NAMALWA (cell line): ENCODE measurements around the gene LRIT3.

Experiments
- DNase-seq: peaks from one replicate; pipeline ENCODE4 v3.0.0-alpha.2; 2015; ENCODE audit warnings: low spot score

The LRIT3 gene, protein sequence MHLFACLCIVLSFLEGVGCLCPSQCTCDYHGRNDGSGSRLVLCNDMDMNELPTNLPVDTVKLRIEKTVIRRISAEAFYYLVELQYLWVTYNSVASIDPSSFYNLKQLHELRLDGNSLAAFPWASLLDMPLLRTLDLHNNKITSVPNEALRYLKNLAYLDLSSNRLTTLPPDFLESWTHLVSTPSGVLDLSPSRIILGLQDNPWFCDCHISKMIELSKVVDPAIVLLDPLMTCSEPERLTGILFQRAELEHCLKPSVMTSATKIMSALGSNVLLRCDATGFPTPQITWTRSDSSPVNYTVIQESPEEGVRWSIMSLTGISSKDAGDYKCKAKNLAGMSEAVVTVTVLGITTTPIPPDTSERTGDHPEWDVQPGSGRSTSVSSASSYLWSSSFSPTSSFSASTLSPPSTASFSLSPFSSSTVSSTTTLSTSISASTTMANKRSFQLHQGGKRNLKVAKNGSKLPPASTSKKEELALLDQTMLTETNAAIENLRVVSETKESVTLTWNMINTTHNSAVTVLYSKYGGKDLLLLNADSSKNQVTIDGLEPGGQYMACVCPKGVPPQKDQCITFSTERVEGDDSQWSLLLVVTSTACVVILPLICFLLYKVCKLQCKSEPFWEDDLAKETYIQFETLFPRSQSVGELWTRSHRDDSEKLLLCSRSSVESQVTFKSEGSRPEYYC

DNA sequence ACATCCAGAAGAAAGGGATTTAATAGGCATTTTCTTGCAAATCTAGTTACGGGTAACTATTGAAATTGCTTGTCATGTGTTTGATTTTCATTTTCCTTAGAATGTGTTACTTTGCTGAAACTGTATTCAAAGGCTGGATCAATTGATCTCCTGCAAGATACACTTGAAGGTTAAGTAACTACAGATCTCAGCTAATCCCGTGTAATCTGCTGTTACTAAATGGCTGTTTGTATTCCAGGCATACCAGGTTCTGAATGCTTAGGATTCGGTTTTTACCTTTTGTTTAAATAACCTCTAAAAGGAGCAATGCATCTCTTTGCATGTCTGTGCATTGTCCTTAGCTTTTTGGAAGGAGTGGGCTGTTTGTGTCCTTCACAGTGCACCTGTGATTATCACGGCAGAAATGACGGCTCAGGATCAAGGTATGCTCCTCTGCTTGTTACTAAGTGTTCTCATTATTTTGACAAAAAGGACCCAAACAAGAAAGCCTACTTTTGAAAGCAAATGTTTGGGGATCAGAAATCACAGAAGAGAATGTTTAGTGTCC is at the start of gene LRIT3:
TSS of gene LRIT3 (plus strand) at position 212 of the 547 bp plus-strand sequence. CDS start at position 307, 95 bp downstream.
- no peak for DNase-seq

DNA sequence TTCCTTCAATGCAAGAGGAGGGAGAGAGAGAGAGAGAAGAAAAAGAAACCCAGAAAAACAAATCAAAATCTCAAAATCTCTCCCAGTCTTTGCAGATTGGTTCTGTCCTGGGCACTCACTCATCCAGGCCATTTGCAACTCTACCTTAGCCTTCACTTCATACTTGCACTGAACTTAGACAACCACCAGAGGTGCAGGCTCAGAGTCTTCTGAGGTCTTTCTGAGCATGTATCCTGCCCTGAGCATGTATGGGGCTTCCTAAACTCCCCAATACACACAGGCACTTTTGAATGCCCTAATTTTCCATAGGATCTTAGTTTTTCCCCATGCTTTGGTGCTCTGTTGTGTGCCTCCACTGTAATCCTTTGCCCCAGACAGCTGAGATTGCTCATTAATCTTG is 49.0 kb upstream of the LRIT3 start:
- DNase-seq: peak; percentile 26

DNA sequence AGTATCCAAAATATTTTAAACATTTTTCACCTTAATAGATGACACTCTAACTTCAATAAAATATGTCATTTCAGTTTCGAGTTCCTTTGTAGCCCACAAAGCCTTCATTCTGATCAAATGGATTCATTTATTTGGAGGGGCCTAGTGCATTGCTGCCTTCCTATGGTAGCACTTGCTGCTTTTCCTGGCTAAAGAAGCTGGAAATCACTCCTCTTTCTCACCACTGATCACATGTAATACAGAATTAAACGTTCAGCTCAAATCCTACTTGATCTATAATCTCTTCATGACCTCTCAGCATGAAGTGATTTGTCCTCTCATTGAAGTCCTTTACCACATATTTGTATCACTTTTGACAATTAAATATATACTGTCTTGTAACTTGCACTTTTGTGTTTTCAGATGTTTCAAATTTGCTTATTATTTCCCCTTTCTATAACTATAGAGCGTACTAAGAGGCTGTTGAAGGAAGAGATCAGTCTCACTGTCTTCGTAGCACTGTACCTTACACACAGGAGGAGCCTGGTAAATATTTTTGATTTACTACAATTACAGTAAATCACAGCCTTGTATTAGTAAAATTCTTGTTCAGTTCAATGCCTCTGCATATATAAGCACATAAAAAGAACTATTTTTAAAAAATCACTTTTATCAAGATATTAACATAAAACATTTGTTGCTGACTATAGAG is 46.7 kb upstream of the LRIT3 start:
- DNase-seq: no peak

GRCh38 chr4:109801895-109802319 is 46.0 kb upstream of the LRIT3 start, which contains the start of gene CFI:
TSS of gene CFI (minus strand) at chr4:109801999. CDS start at chr4:109801971, 28 bp downstream.
- no peak for DNase-seq

- peak; percentile 71 for DNase-seq
Measured at GRCh38 chr4:109803924-109804571, 43.9 kb upstream of the LRIT3 start.

- DNase-seq: no peak
Measured at GRCh38 chr4:109809655-109810054, 38.3 kb upstream of the LRIT3 start.

- DNase-seq: no peak
Measured at GRCh38 chr4:109810552-109811387, 37.1 kb upstream of the LRIT3 start.

GRCh38 chr4:109811707-109812106 is 36.2 kb upstream of the LRIT3 start:
- DNase-seq: no peak

DNA sequence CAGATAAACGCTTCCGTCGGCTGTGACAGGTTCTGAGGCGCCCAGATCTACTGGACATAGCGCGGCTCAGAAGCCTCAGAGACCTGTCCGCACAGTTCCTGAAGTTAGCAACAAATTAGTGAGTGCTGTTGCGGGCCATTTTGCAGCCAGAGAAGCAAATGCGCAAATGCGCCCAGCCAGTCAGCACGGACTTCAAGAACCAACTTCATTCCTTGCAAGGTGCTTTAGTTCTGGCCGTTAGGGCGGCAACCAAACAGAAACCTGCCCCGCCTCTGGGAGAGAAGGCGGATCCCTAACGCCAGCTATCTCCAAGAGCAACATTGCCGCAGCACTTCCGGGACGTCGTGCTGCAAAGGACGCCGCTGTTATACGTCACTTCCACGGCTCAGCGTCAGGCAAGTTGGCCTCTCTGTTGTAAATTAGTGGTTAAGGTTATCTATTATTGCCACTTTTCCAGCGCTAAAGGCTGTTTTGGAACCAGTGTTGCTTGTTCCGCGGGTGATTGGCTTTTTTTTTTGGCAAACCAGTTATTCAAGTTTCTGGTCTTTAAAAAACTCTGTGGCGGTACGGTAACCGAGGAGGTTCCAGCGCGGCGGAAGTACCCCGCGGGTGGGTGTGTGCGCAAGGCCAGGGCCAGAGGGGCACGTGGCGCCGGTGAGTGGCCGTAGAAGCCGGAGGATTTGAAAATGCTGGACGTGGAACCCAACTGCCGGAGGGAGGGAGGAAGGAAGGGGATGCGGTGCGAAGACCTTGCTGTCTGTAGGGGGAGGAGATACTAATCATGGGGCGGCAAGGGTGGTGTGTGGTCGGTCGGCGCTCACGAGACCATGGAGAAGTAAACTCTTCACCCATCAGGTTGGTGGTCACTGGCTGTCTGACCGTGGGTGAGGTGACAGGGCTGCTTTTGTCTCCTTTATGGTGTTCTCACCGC is 32.5 kb upstream of the LRIT3 start, which contains the start of gene GAR1:
TSS of gene GAR1 (plus strand) at position 612 of the 931 bp plus-strand sequence. CDS start 403 bp downstream, outside the sequence.
- DNase-seq: peak; percentile 97

- no peak for DNase-seq
Measured at GRCh38 chr4:109816082-109816442, 31.8 kb upstream of the LRIT3 start.

DNA sequence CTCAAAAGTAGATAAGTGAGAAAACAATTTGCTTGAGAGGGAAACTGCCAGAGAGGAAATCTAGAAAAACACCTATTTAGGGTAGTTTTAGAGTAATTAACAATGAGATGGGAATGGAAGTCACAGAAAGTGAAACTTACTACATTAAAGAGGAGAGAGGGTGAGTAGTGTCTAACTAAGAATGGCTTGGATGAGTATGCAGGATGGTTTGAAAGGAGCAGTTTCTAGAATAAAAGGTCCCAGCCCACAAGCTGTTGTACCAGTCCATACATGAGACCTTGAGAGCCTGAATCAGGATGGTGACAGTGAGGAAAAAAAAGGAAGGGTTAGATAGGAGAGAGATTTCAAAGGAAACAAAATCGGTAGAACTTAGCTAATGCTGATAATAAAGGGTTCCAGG is 31.0 kb upstream of the LRIT3 start:
- no peak for DNase-seq

GRCh38 chr4:109818268-109818667 is 29.6 kb upstream of the LRIT3 start:
- no peak for DNase-seq

DNA sequence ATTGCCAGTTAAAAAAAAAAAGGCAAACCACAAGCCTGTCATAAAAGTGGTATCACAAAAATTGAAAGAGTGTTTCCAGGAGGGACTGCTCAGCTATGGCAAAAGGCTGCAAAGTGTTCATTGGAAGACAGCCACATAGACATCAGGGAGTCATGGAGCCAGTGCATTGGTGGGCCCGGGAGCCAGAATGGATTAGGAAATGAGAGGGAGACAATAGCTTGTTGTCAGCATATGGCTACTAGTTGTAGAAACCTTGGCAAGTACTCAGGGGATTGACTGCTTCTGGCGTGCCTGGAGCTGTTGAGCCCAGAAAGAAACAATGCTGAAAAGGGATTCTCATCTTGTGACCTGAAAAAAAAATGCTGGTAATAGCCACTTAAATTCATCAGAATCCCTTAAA is 27.3 kb upstream of the LRIT3 start:
- no peak for DNase-seq

DNA sequence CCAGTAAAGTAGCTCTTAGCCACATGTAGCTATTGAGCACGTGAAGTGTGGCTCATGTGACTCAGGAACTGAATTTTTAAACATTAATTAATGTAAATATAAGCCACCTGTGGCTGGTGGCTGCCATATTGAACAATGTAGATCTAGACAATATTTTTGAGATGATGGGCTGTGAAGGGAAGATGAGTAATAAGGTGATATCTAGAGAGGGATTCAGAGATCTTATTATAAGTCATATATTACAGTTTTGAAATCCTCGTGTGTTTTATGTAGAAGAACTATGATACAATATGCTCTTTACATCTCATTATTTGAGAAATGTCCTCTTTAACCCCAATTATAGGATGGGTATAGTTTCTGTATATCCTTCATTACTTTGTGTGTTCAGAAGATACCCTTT is 26.7 kb upstream of the LRIT3 start:
- DNase-seq: no peak

DNA sequence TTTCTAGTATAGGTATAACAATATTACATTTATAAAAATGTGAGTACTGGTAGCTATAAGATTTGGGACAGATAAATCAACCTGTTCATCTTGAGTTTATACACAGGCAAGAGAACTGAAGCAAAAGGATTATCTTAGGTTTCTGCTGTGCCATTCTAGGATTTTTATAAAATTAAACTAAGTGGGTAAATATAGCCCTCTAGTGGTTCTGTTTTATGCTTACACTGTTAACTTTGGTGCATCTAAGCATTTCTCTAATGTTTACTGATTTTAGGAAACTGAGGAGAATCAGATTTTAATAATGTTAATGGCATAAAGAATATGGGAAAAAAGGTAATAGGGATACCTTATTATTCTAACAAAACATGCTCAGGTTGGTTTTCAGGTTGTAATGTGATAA is 21.2 kb upstream of the LRIT3 start:
- DNase-seq: peak; percentile 53

GRCh38 chr4:109827672-109828071 is 20.2 kb upstream of the LRIT3 start, which contains the start of gene RRH:
TSS of gene RRH (plus strand) at chr4:109827972. CDS start at chr4:109828028, 56 bp downstream.
- no peak for DNase-seq

DNA sequence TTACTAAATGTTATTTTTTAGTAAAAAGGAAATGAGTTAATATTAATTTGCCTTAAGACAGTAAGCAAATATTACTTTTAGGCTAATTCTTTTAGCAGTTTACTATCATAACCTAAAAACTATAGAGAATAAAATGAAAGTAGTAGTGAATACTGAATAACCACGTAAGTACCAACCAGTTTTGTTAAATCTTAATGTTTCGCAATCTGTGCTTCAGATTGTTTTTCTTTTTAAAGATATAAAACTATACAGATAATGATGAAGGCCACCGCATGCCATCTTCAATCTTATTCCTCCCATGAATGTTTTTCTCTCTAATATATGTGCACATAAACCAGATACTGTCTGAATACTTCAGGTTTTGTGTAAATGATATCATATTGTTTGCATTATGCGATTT is 14.2 kb upstream of the LRIT3 start:
- DNase-seq: no peak

- DNase-seq: peak; percentile 26
Measured at GRCh38 chr4:109836985-109837384, 10.9 kb upstream of the LRIT3 start.

DNA sequence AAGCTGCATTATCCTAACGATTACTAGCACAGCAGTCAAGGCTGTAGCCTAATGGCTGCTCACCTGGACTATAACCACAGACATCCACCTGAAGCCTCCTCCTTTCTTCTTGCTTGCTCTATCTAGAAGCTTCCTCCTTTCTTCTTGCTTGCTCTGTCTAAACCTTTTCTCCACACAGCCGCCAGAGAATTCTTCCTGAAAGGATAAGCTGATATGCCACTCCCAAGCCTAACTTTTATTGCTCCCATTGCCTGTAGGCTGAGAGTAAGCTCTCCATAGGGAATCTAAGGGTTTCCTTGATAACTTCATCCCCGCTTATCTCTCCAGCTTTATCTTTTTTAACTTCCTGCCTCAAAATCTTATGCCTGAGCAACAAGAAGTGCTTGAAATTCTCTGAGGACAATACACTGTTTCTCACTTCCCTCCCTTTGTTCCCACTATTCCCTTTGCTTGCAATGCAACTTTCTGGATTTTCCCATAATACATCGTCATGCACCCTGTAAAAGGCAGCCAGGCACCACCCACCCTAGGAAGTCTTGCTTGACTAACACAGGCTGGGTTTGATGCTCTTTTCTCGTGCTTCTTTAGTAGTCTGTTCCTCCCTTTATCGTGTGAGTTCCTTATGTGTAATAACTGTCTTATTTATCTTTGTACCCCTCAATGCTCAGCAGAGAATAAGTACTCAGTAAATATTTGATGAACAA is 1.4 kb upstream of the LRIT3 start:
- DNase-seq: no peak
